ENCODE results near the gene TFR2.

Gene TFR2

GRCh38 chr7:100572281-100572948, 68.9 kb downstream of the TFR2 start:
- no peak for DNase-seq (ENCODE audit: low spot score)

- no peak for DNase-seq (ENCODE audit: low spot score)
Measured at GRCh38 chr7:100571829-100572116, 69.6 kb downstream of the TFR2 start.

DNA sequence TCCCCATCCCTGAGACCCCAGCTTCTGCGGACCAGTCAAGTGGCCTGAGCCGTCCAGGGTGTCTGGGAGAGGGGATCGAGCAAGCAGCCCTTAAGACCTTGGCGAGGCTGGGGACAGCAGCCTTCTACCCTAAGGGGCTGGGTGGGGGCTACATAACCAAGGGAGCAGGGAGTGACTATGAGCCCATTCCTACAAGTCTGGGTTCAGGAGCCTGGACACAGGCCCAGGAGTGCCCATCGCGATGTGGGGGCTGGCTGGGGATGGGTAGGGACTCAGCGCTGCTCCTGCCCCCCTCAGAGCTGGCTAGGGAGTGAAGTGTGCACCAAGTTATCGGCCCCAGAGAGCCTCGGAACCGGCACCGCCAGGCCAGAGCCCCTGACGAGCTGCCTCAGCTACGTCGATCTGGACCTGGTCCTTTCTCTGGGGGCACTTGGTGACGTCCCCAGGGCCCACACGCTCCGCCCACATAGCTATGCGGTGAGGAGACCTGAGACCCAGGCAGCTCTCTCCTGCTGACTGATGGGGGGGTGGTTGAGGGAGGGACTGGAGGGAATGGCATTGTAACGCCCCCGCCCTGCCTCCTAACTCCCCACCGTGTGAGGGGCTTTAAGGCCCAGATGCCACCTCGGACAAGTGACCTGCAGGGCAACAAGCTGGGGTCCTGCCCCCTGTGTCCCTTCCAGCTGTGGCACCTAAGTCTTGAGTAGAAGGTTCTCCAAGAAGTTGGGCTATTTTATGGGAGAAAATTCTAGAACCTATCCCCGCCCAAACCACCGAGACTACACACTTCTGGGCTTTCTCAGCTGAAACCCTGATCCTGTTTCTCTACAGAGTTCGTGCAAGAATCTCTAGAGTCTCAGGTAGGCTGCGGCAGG, 70.2 kb downstream of the TFR2 start:
- DNase-seq (ENCODE audit: low spot score) = no peak

All from D341Med (cell line).